DND-41 (cell line): ENCODE data around the gene FCHO2.

Experiments used
- EZH2 ChIP-seq: IDR thresholded peaks from 3 replicates; pipeline ENCODE4 v1.6.1; 2012; ENCODE audit warnings: borderline replicate concordance, low read depth, mild to moderate bottlenecking, moderate library complexity, low read length, inconsistent platforms; ENCODE audit not compliant: severe bottlenecking
- TF ChIP-seq, protein P1 (sequence below): IDR thresholded peaks from 2 replicates; pipeline ENCODE4 v1.5.1; 2012; ENCODE audit warnings: borderline replicate concordance, low read length, moderate library complexity, mild to moderate bottlenecking; ENCODE audit not compliant: poor library complexity, severe bottlenecking; ENCODE audit errors: extremely low read depth

GRCh38 chr5:73093943-73094342, 138.1 kb downstream of the FCHO2 start:
- TF ChIP-seq, protein P1, sequence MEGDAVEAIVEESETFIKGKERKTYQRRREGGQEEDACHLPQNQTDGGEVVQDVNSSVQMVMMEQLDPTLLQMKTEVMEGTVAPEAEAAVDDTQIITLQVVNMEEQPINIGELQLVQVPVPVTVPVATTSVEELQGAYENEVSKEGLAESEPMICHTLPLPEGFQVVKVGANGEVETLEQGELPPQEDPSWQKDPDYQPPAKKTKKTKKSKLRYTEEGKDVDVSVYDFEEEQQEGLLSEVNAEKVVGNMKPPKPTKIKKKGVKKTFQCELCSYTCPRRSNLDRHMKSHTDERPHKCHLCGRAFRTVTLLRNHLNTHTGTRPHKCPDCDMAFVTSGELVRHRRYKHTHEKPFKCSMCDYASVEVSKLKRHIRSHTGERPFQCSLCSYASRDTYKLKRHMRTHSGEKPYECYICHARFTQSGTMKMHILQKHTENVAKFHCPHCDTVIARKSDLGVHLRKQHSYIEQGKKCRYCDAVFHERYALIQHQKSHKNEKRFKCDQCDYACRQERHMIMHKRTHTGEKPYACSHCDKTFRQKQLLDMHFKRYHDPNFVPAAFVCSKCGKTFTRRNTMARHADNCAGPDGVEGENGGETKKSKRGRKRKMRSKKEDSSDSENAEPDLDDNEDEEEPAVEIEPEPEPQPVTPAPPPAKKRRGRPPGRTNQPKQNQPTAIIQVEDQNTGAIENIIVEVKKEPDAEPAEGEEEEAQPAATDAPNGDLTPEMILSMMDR: no peak
- no peak for TF ChIP-seq EZH2
